Mesothelial cell of epicardium (in vitro differentiated cells): ENCODE data around the gene ERGIC1. TPM values are rescaled to one million over a fixed set of nuclear protein-coding genes. Genes with fewer than 3 reads are reported as not detected.

Source experiments
- DNase-seq, 2 experiments: peaks; one replicate each; pipeline ENCODE4 v3.0.0; 2021; ENCODE audit warnings: low spot score in 2 of 2; ENCODE audit not compliant: unreplicated experiment in 2 of 2
- H3K27ac Mint-ChIP-seq: 2 replicates; pipeline ENCODE4 v1.8.0; 2021; ENCODE audit warnings: mixed read lengths
- H3K27me3 Mint-ChIP-seq: 2 replicates; pipeline ENCODE4 v1.8.0; 2021; ENCODE audit warnings: low read depth, mixed read lengths
- H3K36me3 Mint-ChIP-seq: 2 replicates; pipeline ENCODE4 v1.8.0; 2021; ENCODE audit warnings: mixed read lengths
- H3K4me1 Mint-ChIP-seq: 2 replicates; pipeline ENCODE4 v1.8.0; 2021; ENCODE audit warnings: mixed read lengths
- H3K4me3 Mint-ChIP-seq: 2 replicates; pipeline ENCODE4 v1.8.0; 2021; ENCODE audit warnings: mild to moderate bottlenecking, moderate library complexity, mixed read lengths
- H3K9me3 Mint-ChIP-seq: 2 replicates; pipeline ENCODE4 v1.8.0; 2021; ENCODE audit warnings: mixed read lengths
- CTCF ChIP-seq: fragments of 200-600 bp; sonication (generic); IDR thresholded peaks from one replicate; pipeline ENCODE4 v1.5.0; 2021; ENCODE audit warnings: antibody characterized with exemption; ENCODE audit not compliant: unreplicated experiment
- total RNA-seq: library from RNA; stranded (reverse); gene quantifications from 3 replicates; pipeline ENCODE4 v1.2.1, GENCODE V29; 2021

ERGIC1 gene
- total RNA-seq, 1 donor from 2014 or later: 107 TPM

- Mint-ChIP-seq H3K4me1 (peaks cover 20% of the 10 kb centered on the region), H3K9me3 (no peaks in the 10 kb centered on the region), H3K36me3 (peaks cover 23% of the 10 kb centered on the region), H3K4me3 (no peak overlapping the region), H3K27ac (peak overlapping the region; percentile 97), H3K27me3 (no peaks in the 10 kb centered on the region)
- TF ChIP-seq CTCF: no peak
- DNase-seq: no peak
Measured at GRCh38 chr5:172950176-172950965, 116.3 kb downstream of the ERGIC1 start.

- no peak for DNase-seq
- H3K4me1 Mint-ChIP-seq: peaks cover 20% of the 10 kb centered on the region
- no peak overlapping the region for H3K4me3 Mint-ChIP-seq
- no peak for TF ChIP-seq CTCF
- peak overlapping the region; percentile 97 for H3K27ac Mint-ChIP-seq
- no peaks in the 10 kb centered on the region for H3K9me3 Mint-ChIP-seq
- H3K27me3 Mint-ChIP-seq: no peaks in the 10 kb centered on the region
- peaks cover 18% of the 10 kb centered on the region for H3K36me3 Mint-ChIP-seq
Measured at GRCh38 chr5:172951371-172952033, 117.5 kb downstream of the ERGIC1 start.

GRCh38 chr5:172952034-172952511 is 118.0 kb downstream of the ERGIC1 start:
- DNase-seq: no peak
- Mint-ChIP-seq H3K27me3 (no peaks in the 10 kb centered on the region), H3K36me3 (peaks cover 16% of the 10 kb centered on the region), H3K27ac (peak overlapping the region; percentile 97), H3K9me3 (no peaks in the 10 kb centered on the region), H3K4me1 (peaks cover 20% of the 10 kb centered on the region), H3K4me3 (no peak overlapping the region)
- TF ChIP-seq CTCF: no peak

- TF ChIP-seq CTCF: no peak
- no peak overlapping the region for H3K4me3 Mint-ChIP-seq
- no peak for DNase-seq
- peaks cover 9% of the 10 kb centered on the region for H3K36me3 Mint-ChIP-seq
- no peaks in the 10 kb centered on the region for H3K27me3 Mint-ChIP-seq
- H3K4me1 Mint-ChIP-seq: peaks cover 22% of the 10 kb centered on the region
- no peaks in the 10 kb centered on the region for H3K9me3 Mint-ChIP-seq
- peak overlapping the region; percentile 18 for H3K27ac Mint-ChIP-seq
Measured at GRCh38 chr5:172953776-172954675, 120.0 kb downstream of the ERGIC1 start.

- no peak for TF ChIP-seq CTCF
- peaks cover 6% of the 10 kb centered on the region for H3K36me3 Mint-ChIP-seq
- peak overlapping the region; percentile 17 for H3K27ac Mint-ChIP-seq
- no peaks in the 10 kb centered on the region for H3K27me3 Mint-ChIP-seq
- H3K9me3 Mint-ChIP-seq: no peaks in the 10 kb centered on the region
- H3K4me3 Mint-ChIP-seq: no peak overlapping the region
- no peak for DNase-seq
- peaks cover 25% of the 10 kb centered on the region for H3K4me1 Mint-ChIP-seq
Measured at GRCh38 chr5:172954751-172955159, 120.7 kb downstream of the ERGIC1 start.
